GM19240 (cell line): ENCODE data around the gene SRL.

Experiments used
- DNase-seq: peaks from one replicate; pipeline ENCODE4 v3.0.0; 2011; ENCODE audit warnings: low spot score; ENCODE audit not compliant: insufficient read length

SRL gene

DNA sequence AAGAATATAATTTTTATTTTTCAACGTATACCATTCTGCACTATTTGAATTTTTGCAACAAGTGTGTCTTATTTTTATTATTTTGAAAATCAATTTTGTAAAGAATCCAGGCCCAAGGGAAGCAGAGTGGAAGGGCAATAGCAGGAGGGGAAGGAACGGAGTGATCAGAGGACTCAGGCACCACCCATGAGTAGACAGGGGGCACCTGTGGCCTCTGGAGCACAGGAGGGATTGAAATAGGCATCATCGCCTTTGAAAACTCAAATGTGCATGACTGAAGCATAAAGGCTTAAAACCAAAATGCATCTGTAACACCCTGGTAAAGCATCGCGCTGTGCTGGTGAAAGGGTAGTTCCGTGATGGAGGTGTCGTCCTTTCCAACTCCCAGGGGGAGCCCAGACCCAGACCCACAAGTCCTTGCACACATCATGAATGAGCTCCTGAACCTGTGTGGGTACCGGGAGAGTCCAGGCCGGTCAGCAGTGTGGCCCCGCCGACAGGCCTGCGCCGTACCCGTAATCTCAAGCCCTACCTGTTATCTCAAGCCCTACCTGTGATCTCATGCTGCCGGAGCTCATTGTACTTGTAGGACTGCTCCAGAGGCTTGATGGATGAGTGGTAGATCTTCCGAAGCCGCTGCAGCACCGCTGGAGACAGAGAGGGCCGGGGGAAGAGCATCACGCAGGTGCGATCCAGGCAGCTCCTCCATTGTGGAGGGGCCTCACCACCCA, 39.1 kb downstream of the SRL start:
- DNase-seq, result no peak

DNA sequence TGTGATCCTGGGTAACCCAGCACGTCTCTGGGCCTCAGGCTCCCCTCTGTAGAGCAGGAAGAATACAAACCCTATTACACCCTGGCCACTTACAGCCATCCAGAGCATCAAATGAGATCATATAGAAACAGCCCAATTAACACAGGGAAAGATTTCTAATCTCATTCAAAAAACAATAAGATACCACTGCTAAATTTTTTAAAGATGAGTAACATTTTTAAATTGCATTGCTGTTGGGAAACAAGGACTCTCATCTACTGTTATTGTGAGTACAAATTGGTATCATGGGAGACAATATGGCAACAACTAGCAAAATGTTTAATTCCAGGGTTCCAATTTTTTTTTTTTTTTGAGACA, 41.1 kb downstream of the SRL start:
- DNase-seq, result no peak

GRCh38 chr16:4200000-4200780, 41.7 kb downstream of the SRL start:
- DNase-seq, result no peak

DNA sequence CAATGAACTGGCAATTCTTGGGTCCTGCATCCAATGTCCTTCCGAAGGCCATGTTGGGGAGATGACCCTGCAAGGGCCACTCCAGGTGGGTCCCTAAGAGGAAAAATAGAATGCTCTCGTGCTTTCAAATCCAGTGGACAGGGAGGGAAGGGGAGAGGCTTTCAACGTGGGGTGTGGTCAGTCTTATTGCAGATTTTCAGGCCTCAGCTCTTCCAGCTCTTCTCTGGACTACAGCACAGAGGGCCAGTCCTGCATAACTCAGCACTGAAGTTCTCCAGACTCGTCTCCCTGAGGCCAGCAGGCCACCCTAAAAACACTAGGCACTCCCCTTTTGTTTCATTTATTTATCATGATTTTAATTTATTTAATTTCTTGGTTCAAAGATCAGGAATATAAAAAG, 43.1 kb downstream of the SRL start:
- DNase-seq, result no peak

GRCh38 chr16:4194661-4195060, 47.2 kb downstream of the SRL start:
- DNase-seq, result no peak

DNA sequence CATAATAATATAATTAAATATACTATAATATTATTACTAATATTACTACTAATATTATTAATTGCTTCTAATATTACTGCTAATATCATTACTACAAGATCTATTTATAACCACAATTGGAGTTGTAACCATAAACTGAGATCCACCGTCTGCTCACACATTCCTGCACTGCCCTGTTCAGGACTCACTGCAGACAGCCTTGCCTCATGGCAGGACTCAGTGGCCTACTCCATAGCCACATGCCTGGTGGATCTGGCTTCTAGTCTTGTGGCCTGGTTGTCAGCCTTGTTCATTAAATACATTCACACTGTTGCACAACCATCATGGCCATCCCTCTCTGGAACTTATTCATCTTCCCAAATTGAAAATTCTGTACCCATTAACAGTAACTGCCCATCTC, 48.0 kb downstream of the SRL start:
- DNase-seq, result no peak

GRCh38 chr16:4192206-4192605, 49.7 kb downstream of the SRL start:
- no peak for DNase-seq

DNA sequence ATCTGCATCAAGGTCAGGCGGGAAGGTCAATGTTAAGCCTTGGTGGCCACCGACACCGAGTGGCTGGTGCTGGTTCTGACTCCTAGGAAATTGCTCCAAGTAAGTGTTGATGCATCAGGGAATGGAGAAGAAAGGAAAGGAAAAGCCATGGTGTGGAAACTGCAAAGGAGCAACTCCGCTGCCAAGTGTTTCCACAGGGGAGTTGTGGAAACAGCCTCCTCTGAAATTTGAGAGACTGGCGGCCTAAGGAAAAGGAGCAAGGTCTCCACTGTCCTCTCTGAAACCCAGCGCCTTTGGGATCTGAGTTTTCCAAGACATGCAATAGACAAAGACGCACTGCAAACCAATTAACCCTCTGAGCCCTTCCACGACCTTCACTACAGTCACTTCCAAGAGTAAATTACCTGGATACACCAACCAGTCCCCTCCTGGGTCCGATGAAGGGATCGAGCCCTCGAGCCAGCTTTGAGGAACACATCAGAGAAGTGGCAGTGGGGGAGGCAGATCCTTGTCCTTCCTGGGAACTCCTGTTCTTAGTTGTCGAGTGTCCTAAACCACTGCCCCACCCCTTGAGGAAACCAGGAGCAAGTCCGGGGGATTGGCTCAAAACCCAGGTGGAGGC, 51.1 kb downstream of the SRL start:
- DNase-seq, result no peak

DNA sequence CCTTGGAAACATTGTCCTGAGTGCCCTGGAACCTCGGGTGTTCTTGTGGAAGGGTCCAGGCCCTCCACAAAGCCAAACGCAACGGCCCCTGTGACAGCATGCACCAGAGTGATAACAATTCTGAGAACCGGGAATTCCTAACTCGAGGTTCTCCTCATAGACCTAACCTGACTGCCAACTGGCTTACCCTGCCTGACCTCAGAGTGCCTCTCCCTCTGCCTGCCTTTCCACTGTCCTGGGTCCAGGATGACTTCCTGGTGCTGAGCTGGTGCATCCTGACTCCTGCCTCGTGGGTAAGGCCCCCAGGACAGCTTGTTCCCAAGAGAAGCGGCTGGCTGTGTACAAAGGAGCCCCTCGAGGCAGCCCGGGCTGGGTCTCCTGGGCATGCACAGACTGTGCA, 51.8 kb downstream of the SRL start:
- no peak for DNase-seq

DNA sequence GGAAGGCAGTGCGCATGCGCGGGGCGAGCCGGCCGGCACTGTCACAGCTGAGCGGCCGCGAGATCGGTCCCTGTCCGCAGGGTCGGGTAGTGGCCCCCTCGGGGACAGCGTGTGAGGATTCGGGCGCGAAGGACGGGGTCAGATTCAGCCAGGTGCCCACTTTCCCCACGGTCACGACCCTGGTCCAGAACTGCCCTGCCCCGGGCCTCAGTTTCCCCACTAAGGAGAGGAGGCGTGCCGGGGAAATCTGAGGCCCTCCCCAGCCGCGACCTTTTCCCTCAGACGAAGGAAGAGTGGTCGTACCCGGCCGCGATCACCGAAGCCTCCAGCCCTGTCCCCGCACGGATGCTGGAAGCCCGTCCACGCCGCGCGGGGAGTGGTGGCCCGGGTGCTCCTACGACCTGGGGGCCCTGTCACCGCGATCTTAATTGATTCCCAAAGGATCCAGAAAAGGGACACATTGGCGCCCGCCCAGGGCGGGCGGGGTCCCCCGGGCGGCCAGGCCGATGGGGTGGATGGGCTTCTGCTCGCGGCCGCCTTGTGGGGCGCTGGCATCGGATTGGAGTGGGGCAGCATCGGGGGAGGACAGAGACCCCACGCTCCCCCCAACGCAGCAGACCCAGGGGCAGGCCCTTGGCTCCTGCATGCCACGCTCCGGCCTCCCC, 57.7 kb downstream of the SRL start:
- no peak for DNase-seq

GRCh38 chr16:4183237-4184037, 58.4 kb downstream of the SRL start:
- peak; percentile 99 for DNase-seq

DNA sequence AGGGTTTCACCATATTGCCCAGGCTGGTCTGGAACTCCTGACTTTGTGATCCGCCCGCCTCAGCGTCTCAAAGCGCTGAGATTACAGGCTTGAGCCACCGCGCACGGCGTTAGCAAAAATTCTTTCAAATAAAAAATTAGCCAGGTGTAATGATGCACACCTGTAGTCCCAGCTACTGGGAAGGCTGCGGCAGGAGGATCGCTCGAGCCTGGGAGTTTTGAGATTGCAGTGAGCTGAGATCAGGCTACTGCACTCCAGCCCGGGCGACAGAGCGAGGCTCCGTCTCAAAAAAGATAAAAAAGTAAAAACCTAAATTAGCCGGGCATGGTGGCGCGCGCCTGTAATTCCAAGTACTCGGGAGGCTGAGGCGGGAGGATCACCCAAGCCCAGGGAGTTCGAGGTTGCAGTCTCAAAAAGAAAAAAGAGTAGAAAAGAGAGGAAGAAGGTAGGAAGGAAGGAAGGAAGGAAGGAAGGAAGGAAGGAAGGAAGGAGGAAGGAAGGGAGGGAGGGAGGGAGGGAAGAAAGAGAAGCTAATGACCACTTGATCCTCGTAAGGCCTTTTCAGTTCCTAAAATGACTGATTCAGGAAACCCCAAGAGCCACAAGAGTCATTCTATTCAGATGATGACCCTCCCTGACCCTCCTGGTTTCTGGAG, 59.2 kb downstream of the SRL start:
- no peak for DNase-seq

DNA sequence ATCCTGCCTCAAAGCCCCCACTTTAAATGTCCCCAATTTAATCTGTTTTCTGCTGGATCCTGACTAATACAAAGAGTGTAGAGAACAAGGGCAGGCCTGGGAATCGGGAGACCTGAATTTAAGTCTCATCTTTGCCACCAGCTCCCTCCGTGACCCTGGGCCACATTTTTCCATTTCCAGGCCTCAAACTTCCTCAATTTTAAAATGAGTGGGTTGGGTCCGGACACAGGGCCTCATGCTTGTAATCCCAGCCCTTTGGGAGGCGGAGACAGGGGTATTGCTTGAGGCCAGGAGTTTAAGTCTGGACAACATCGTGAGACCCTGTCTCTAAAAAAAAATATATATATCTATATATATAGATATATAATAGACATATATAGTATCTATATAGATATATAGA, 61.4 kb downstream of the SRL start:
- no peak for DNase-seq

- no peak for DNase-seq
Observed at GRCh38 chr16:4179763-4180260, 62.1 kb downstream of the SRL start.

DNA sequence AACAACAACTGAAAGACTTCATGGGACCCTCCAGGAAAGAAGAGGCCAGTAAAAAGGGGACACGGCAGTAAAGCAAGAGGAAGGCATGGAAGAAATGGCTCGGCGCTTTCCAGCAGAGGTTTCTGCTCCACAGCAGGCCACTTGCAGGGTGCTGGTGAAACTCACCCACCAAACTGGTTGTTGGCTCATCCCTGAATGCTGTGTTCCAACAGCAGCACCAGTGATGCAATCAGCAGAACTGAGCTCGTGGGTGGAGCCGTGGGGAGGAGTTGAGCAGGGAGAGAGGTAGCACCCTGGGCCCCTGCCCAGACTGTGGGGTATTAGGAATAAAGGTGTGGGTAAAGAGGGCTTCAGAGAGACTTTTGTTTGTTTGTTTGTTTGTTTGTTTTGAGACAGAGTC, 62.9 kb downstream of the SRL start:
- DNase-seq, result no peak

GRCh38 chr16:4178468-4179010, 63.3 kb downstream of the SRL start:
- DNase-seq, result no peak

DNA sequence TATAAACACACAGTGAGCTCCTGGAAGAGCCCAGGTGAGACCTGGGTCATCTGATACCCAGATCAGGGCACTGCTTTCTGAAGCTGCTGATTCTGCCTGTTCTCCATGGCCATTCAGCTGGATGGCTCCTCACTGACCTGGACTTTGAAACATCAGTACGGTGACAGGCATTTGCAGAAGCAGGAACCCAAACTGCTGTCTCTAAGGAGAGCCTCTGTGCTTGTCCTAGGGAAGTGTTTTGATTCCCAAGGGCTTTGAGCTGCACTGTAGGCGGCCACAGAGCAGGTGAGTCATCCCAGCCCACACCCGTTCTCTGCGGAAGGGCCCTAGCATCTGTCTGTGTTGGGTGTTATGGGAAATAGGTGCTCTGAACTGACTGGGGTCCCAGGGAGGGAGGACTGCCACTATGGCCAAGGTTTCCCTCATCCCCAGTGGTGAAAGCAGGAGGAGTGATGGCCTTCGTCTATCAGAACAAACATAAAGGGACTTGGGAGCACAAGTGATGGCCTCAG, 64.9 kb downstream of the SRL start:
- DNase-seq, result no peak

GRCh38 chr16:4175849-4176248, 66.0 kb downstream of the SRL start:
- DNase-seq, result no peak

DNA sequence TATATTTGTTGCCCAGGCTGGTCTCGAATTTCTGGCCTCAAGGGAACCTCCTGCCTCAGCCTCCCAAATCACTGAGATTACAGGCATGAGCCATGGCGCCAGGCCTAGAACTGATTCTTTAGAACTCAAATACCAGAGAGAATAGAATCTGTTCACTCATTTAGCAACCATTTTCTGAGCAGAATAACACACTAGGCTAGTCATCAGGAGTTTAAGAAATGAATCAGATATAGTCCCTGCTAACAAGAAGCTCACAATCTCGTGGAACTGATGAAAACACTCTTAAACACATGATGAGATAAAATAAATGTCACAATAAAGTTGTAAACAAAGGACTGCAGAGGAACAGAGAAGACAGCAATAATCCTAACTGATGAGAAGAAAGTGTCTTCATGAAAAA, 69.8 kb downstream of the SRL start:
- DNase-seq, result no peak

DNA sequence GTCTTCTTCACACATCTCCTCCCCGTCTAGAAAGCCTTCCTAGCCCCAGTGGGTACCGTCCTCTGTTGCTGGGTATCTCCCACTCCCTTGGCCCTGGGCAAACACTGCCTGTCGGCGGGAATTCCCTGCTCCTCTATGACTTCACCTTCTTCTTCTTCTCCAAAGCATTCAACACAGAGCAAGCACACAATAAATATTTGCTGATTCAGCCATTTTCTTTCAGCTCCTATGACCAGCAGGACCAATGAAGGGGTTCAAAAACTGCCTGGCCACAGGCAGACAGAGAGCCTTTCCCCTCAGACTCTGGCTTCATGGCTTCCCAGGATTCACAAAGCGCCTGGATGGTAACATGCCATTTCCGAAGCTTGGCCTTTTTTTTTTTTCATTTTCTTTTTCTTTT, 72.5 kb downstream of the SRL start:
- DNase-seq, result no peak
